ENCODE measurements around the gene ABCA4. TPM values are rescaled to one million over a fixed set of nuclear protein-coding genes. Genes with fewer than 3 reads are reported as not detected.
"Not testable (repeated sequence)": the region's sequence is repeated elsewhere in the genome, so short reads cannot be mapped to it uniquely, and the experiment has no call there.

ABCA4 gene
- total and polyA plus RNA-seq, 2 experiments from 2014 or later = 0.53 to 1.4 TPM

DNA sequence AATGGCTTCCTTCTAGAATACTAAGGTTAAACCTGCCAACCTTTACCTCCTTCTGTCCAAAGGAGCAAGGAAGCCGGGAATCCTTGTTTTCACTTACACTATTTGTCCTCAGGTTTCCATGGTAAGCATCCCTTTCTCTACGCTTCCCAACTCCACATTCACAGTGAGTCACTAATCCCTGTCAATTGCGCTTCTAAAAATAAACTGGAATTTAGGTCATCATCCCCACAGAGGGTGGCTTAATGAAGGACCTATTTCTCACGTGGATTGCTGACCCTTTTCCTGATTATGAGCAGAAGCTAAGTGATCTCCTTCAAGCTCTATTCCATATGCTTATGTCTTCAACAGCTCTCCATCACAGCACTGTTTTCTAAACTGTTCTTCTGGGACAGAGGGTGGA lies 39.9 kb upstream of the ABCA4 start:
- Histone ChIP-seq H3K27me3 (no peaks in the 10 kb centered on the region), H3K4me2 (no peak overlapping the region), H2AFZ (no peak overlapping the region), H3K79me2 (no peaks in the 10 kb centered on the region), H3K27ac (no peak overlapping the region), H3K4me1 (ENCODE audit: insufficient read depth) (no peaks in the 10 kb centered on the region), H4K20me1 (ENCODE audit: insufficient read depth, poor library complexity, severe bottlenecking) (no peaks in the 10 kb centered on the region), H3K9me2 (replicated peaks; ENCODE audit: insufficient read depth) (no peaks in the 10 kb centered on the region), H3K9me3 (ENCODE audit: low read depth) (no peaks in the 10 kb centered on the region), H3K36me3 (replicated peaks; ENCODE audit: insufficient read depth, low read depth) (no peaks in the 10 kb centered on the region), H3K4me3 (no peak overlapping the region)
- peak; percentile 11 for DNase-seq (ENCODE audit: low spot score)
- TF ChIP-seq EZH2phosphoT487 (IDR thresholded peaks at IDR 0.05; ENCODE audit: low read depth, severe bottlenecking, unreplicated experiment) (no peak), EZH2 (IDR thresholded peaks at IDR 0.05; ENCODE audit: borderline replicate concordance) (no peak)
- TF ChIP-seq, protein P1, sequence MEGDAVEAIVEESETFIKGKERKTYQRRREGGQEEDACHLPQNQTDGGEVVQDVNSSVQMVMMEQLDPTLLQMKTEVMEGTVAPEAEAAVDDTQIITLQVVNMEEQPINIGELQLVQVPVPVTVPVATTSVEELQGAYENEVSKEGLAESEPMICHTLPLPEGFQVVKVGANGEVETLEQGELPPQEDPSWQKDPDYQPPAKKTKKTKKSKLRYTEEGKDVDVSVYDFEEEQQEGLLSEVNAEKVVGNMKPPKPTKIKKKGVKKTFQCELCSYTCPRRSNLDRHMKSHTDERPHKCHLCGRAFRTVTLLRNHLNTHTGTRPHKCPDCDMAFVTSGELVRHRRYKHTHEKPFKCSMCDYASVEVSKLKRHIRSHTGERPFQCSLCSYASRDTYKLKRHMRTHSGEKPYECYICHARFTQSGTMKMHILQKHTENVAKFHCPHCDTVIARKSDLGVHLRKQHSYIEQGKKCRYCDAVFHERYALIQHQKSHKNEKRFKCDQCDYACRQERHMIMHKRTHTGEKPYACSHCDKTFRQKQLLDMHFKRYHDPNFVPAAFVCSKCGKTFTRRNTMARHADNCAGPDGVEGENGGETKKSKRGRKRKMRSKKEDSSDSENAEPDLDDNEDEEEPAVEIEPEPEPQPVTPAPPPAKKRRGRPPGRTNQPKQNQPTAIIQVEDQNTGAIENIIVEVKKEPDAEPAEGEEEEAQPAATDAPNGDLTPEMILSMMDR (IDR thresholded peaks at IDR 0.05; ENCODE audit: poor library complexity) = no peak
- 43% methylated on average over 4 of the region's 4 CpGs for WGBS (ENCODE audit: low lambda C conversion rate, missing lambda C conversion rate)

DNA sequence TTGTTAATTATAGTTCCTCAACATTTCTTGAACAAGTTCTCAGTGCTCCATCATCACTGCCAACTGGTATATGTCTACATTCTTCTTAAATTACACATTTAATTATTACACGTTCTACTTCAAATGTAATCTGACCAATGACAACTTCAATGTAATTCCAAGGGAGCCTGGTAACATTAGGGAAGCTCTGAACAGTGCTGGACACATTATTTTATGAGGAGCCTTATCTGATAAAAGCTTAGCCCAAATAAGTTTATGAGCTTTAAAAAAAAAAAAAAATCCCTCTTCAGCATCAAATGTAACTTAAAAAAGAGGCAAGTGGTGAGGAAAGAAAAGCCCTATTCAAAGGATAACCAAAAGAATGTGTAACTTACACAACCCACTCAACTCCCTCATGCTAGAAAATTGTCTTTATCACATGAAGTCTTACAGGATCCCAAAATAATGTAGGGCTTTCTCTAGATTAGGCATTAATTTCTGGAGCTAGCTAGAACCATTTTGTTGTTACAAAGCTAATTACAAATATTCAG lies 35.2 kb upstream of the ABCA4 start:
- TF ChIP-seq, protein P1 (IDR thresholded peaks at IDR 0.05; ENCODE audit: poor library complexity) = no peak
- TF ChIP-seq EZH2phosphoT487 (IDR thresholded peaks at IDR 0.05; ENCODE audit: low read depth, severe bottlenecking, unreplicated experiment) (no peak), EZH2 (IDR thresholded peaks at IDR 0.05; ENCODE audit: borderline replicate concordance) (no peak)
- no peaks in the 10 kb centered on the region for H3K27me3 ChIP-seq
- 39% methylated on average over 1 of the region's 1 CpG for WGBS (ENCODE audit: low lambda C conversion rate, missing lambda C conversion rate)

DNA sequence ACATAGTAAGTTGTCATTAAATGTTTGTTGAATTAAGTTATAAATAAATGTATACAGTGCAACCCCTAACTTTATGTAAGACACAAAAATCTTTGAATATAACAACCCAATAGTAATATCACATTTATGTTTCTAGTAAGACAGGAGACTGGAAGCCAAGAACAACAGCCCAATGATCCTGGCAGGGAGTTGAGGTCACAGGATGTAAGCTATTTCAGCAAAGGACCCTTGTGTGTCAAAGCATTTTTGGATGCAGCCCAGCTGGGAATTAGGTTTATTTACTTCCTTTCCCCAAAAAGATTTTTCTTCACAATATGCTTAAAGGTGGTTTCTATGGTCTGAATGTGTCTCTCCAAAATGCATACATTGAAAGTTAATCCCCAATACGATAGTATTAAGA lies 34.0 kb upstream of the ABCA4 start:
- Histone ChIP-seq H4K20me1 (ENCODE audit: insufficient read depth, poor library complexity, severe bottlenecking) (no peaks in the 10 kb centered on the region), H3K27me3 (no peaks in the 10 kb centered on the region), H3K4me3 (no peak overlapping the region), H3K36me3 (replicated peaks; ENCODE audit: insufficient read depth, low read depth) (no peaks in the 10 kb centered on the region), H3K9me2 (replicated peaks; ENCODE audit: insufficient read depth) (no peaks in the 10 kb centered on the region), H3K79me2 (no peaks in the 10 kb centered on the region), H3K4me1 (ENCODE audit: insufficient read depth) (no peaks in the 10 kb centered on the region), H2AFZ (no peak overlapping the region), H3K9me3 (ENCODE audit: low read depth) (no peaks in the 10 kb centered on the region), H3K27ac (no peak overlapping the region), H3K4me2 (no peak overlapping the region)
- WGBS (ENCODE audit: low lambda C conversion rate, missing lambda C conversion rate) = 100% methylated on average over 1 of the region's 1 CpG
- no peak for DNase-seq (ENCODE audit: low spot score)
- TF ChIP-seq, protein P1 (IDR thresholded peaks at IDR 0.05; ENCODE audit: poor library complexity) = no peak

More for the DNA sequence above, 35.2 kb upstream of the ABCA4 start:
- no peaks in the 10 kb centered on the region for H3K36me3 ChIP-seq (replicated peaks; ENCODE audit: insufficient read depth, low read depth)
- no peak overlapping the region for H3K4me3 ChIP-seq
- no peaks in the 10 kb centered on the region for H3K79me2 ChIP-seq
- no peak overlapping the region for H3K27ac ChIP-seq
- no peaks in the 10 kb centered on the region for H3K9me2 ChIP-seq (replicated peaks; ENCODE audit: insufficient read depth)
- no peaks in the 10 kb centered on the region for H3K4me1 ChIP-seq (ENCODE audit: insufficient read depth)
- no peak for DNase-seq (ENCODE audit: low spot score)
- no peaks in the 10 kb centered on the region for H4K20me1 ChIP-seq (ENCODE audit: insufficient read depth, poor library complexity, severe bottlenecking)
- no peak overlapping the region for H2AFZ ChIP-seq
- H3K4me2 ChIP-seq = no peak overlapping the region
- H3K9me3 ChIP-seq (ENCODE audit: low read depth) = no peaks in the 10 kb centered on the region

DNA sequence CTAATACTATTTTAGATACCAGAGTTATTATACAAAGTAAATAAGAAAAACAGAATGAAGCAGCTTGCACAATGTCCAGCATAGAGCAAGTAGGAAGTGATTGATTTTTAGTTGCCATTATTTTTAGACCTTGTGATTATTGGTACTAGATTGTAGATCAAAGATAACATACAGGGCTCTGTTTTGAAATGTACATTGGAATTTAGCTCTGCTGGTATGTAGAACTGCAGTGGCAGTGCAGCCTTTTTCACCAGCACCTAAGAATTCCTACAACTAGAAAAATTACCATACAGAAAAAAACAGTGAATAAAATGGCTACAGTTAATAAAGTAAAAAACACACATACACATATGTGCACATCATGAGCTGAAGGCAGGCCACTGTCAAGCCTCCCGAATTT lies 32.2 kb upstream of the ABCA4 start:
- H3K4me3 ChIP-seq = no peak overlapping the region
- 70% methylated on average over 1 of the region's 1 CpG for WGBS (ENCODE audit: low lambda C conversion rate, missing lambda C conversion rate)
- no peaks in the 10 kb centered on the region for H3K4me1 ChIP-seq (ENCODE audit: insufficient read depth)
- TF ChIP-seq, protein P1 (IDR thresholded peaks at IDR 0.05; ENCODE audit: poor library complexity) = no peak
- TF ChIP-seq EZH2 (IDR thresholded peaks at IDR 0.05; ENCODE audit: borderline replicate concordance) (no peak), EZH2phosphoT487 (IDR thresholded peaks at IDR 0.05; ENCODE audit: low read depth, severe bottlenecking, unreplicated experiment) (no peak)
- no peaks in the 10 kb centered on the region for H3K79me2 ChIP-seq
- H3K36me3 ChIP-seq (replicated peaks; ENCODE audit: insufficient read depth, low read depth) = no peaks in the 10 kb centered on the region
- no peaks in the 10 kb centered on the region for H3K9me2 ChIP-seq (replicated peaks; ENCODE audit: insufficient read depth)
- no peaks in the 10 kb centered on the region for H4K20me1 ChIP-seq (ENCODE audit: insufficient read depth, poor library complexity, severe bottlenecking)
- no peak overlapping the region for H3K27ac ChIP-seq
- no peaks in the 10 kb centered on the region for H3K9me3 ChIP-seq (ENCODE audit: low read depth)
- no peak for DNase-seq (ENCODE audit: low spot score)
- H2AFZ ChIP-seq = no peak overlapping the region
- no peaks in the 10 kb centered on the region for H3K27me3 ChIP-seq
- no peak overlapping the region for H3K4me2 ChIP-seq

DNA sequence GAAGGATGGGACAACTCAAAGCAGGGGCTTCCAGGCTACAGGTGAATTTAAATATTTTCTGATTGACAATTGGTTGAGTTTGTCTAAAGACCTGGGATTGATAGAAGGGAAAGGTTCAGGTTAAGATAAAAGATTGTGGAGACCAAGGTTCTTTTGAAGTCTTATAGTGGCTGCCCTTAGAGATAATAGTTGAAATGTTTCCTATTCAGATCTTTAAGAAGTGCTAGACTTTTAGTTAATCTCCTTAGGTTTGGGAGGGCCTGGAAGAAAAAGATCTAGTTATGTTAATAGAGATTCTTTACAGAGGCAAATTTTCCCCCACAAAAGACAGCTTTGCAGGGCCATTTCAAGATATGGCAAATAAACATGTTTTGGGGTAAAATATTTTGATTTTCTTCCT lies 28.2 kb upstream of the ABCA4 start:
- DNase-seq (ENCODE audit: low spot score); H4K20me1 ChIP-seq (ENCODE audit: insufficient read depth, poor library complexity, severe bottlenecking); H3K79me2 ChIP-seq; H3K27me3 ChIP-seq; H3K4me3 ChIP-seq; H2AFZ ChIP-seq; H3K4me2 ChIP-seq; H3K4me1 ChIP-seq (ENCODE audit: insufficient read depth); H3K27ac ChIP-seq; H3K9me3 ChIP-seq (ENCODE audit: low read depth); H3K36me3 ChIP-seq (replicated peaks; ENCODE audit: insufficient read depth, low read depth); H3K9me2 ChIP-seq (replicated peaks; ENCODE audit: insufficient read depth): not testable (repeated sequence)
